HG03457 (cell line): ENCODE results near the gene DUSP7.

ENCODE experiments used
- ATAC-seq: cut with Tn5 transposase; IDR thresholded peaks from one replicate; pipeline ENCODE4 v1.9.1; 2021; ENCODE audit warnings: moderate number of reproducible peaks; ENCODE audit not compliant: unreplicated experiment

The DUSP7 gene

GRCh38 chr3:52068730-52069129 is 12.4 kb upstream of the DUSP7 start:
- ATAC-seq, result no peak

GRCh38 chr3:52068055-52068571 is 11.7 kb upstream of the DUSP7 start:
- no peak for ATAC-seq

DNA sequence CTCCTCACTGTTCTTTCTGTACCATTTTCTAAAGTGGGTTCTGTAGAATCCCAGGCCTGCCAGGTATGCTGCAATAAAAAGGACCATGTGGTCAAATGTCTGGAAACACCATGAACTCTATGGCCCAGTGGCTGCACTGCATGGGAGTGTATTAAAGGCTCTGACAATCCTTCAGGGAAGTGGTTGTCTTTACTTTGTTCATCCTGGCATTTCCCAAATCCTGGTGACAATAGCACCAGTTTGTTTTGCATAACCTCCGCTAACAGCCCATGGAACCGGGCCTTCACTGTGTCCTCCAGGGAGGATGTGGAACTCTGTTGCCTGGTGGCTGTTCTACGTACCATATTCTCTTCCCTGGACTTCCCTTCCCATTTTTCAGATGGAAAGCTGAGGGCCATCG is 11.2 kb upstream of the DUSP7 start:
- no peak for ATAC-seq

DNA sequence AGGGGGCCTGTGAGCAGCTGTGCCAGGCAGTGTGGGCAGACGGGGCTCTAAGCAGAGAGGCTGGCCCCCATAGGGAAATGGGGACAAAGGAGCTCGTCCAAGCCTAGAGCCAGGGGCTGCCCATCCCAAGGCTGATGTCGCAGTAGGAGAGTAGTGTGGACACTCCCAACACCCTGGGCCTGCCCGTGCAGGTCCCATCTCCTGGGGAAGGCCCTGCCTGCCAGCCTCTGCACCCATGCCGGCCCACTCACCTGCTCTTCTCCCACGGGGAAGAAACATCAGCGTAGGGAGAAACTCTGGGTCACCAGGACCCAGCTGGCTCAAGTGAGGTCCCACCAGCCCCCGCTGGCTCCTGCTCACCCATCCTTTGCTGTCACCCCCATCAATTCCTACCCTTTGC is 10.7 kb upstream of the DUSP7 start:
- no peak for ATAC-seq

- no peak for ATAC-seq
These were observed 8.9 kb upstream of the DUSP7 start for GRCh38 chr3:52065264-52065756.

DNA sequence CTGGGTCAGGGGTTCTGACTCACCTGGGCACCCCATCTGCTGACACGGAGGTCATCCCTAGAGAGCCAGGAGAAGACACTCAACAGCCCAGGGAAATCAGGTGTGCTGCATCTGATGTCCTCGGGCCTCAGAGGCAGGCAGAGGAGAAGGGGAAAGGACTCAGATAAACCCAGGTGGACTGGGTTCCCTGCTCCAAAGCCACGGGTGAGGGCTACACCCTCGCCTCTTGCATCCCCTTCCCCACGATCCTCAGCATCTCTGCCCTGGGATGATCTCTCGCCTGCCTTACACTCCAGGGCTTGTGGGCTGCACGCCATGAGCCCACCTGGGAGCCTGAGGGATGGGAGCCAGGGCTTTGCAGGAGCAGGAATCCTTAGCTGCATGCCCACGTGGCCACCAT is 8.2 kb upstream of the DUSP7 start:
- no peak for ATAC-seq

DNA sequence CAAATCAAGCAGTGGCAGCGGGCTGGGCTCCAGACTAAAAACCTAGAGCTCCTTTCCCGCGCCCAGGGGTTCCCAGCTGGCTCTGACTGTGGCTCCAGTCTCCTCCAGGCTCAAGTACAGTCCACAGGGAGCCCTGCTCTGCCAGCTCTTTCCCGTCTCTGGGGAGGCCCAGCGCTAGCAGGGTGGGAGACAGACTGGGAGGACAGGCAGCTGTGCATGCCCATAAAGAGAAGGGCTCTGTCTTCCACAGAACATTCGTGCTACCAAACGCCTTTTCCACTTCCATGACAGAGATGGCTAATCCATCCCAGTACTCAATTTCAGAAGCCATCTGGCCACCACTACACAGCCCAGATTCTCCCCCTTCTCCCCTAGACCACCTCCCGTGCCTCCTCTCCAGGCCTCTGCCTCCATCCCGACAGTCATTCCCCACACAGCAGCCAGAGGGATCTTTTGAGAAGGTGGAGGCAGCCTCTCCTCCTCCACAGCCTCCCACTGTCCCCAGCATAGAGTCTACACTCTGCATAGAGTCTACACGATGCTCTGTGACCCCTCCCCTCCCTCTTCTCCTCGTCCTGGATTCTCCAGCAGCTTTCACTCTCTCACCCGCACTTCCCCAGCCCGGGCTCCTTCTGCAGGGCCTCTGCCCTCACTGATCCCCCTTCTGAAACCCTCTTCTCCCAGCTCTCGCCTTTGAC is 6.8 kb upstream of the DUSP7 start:
- ATAC-seq, result no peak

DNA sequence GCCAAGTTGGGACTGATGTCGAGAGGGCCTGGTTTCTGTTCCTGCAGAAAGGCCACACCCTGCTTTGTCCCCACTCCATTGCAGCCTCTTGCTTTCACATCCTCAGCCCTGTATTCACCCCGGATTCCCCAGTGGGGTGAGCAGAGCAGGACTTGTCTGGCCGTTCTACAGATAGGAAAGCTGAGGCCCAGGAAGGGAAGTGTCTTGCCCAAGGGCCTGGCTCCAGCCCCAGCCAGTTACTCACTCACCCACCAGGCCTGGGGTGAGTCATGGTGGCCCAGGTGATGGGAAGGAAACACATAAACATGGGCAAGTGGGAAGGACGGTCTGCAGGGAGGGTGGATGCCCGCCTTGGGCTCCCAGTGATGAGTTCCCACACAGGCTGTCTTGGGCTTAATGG is 6.1 kb upstream of the DUSP7 start:
- ATAC-seq, result no peak

- no peak for ATAC-seq
These were observed 4.9 kb upstream of the DUSP7 start for GRCh38 chr3:52061121-52061910.

GRCh38 chr3:52059781-52060180 is 3.4 kb upstream of the DUSP7 start:
- ATAC-seq, result no peak

DNA sequence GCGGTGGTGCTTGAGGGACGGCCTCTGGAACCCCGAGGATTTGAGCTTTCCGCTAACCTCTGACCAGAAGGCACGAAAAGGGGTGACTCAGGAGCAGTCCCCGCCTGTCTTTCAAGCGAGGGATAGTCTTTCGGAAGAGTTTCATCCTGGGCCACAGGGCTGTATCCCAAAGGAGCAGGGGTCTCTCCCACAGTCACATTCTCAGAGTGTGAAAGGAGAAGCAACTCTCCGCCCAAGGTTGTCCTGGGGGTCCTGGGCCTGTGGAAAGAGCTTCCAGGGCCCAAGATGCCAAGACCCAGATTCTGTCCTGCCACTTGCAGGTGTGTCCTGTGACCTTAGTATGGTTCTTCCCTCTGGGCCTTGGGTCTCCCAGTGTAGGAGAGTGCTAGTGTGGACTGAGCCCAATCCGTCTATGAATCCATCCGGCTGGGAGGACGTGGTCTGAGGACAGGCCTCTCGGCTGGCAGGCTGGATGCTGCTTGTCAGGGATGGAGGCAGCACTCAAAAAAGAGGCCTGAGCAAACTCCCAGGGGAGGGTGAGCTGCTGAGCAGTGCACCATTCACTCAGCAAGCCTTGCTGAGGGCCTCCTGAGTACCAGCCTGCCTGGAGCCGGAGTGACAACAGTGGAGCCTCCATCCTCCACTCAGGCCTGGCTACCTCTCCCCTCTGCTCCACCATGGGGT is 1.6 kb upstream of the DUSP7 start:
- no peak for ATAC-seq

DNA sequence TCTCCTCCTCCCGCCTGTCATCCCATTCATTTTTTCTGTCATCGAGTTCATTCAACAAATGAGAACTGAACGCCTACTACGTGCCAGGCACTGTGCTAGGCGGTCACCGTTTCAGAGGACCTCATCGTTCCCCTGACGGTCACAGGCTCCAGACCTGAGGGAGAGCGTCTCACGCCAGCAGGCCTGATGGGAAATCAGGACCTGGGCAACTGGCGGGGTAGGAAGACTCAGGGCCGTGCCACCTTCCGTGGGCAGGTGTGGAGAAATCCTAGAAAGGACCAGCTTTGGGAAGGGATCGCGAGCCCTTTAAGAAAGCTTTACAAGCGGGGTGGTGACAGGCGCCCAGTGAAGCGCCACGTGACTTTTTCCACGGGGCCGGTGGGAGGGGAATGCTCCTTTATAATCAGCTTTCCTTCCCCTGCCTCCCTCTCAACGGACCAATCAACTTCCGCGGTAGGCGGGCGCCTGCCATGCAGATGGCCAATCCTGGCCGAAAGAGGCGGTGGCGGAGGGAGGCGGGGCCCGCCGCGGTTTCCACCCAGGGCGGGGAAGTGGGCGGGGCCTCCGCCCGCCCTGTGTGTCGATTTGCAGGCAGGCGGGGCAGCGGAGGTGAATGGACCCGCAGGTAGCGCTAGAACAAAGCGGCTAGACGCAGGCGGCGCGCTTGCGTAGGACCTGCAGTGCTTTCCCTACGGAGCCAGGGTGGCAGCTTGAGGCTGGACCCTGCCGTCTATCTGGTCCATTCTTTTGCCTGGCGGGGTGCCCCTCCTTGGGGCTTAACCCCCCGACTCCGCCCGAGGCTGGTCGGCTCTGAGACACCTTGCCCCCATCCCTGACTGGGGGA is 819 bp upstream of the DUSP7 start:
- ATAC-seq, result peak; percentile 66

- no peak for ATAC-seq
These were observed 627 bp downstream of the DUSP7 start for GRCh38 chr3:52055537-52056351.

DNA sequence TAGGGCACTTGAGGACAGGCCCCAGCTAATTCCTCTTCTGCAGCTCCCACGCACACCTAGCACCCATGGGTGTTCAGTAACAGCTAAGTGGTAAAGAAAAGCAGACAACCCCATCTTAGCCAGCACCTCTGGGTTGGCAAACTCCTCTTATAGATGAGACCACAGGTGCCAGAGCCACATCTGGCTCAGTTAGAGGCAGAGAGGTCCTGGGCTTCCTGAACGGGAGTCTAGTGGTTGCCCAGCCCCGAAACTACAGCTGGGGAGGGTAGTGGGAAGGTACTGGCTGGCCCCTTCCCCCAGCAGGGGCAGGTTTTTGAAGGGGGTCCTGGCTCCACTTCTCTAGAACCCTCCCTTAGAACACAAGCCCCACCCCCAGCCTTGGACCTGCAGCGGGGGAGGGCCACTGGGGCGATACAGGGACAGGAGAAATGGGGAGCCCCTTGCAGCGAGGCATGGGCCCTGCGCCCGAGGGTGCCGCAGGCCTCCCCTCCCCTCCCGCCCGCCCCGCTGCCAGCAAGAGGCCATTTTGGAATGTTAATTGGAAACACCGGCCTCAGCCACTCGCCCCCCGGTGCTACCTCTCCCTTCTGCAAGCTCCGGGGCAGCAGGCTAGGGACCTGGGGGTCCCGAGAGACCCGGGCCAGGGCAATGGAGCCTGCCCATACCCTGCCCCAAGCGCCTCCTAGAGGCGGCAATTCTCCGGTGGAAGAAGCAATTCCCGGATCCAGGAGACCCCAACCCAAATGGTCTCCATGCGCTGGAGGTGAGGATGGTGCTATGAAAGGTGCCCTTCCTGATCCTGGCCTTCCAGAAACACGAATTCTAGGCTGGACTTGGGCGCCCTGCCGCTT is 1.5 kb downstream of the DUSP7 start:
- no peak for ATAC-seq

DNA sequence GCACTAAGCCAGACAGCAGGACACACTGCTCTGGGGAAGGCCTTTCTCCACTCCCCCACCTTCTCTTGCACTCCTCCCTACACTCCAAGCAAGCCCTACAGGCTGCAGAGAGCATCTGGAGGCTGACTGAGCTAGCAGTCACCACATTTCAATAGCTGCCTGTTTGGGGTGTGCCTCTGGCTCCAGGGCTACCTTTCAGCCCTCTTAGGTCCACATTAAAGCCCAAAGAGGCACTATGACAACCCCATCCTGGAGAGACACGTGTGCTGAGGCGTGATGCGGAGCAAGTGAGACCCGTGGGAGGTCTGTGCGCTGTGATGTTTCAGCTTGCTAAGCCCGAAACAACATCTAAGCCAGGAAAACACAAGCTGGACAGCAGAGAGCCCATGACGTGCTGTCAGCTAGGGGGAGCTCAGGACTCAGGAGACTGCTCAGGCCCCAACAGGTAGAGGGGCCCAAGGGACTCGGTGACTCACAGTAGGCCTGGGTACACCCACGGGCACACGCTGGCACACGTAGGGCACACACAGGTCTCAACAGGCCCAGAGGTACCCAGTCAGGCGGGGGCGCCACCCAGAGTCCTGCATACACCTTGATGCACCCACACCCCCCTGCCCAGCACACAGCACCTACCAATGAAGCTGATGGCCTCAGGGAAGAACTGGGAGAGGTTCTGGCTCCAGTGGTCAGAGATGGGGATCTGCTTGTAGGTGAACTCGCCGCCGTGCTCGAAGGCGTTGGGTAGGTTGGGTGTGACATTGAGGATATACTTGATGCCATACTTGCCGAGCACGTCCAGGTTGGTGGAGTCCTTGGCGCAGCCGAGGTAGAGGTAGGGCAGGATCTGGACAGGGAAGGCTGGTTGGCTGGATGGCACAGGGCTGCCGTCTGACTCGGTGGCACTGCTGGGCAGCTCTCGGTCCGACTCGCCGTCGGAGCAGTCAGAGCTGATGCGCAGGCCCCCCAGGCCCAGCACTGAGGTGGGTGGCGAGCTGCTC is 2.8 kb downstream of the DUSP7 start:
- ATAC-seq, result no peak

DNA sequence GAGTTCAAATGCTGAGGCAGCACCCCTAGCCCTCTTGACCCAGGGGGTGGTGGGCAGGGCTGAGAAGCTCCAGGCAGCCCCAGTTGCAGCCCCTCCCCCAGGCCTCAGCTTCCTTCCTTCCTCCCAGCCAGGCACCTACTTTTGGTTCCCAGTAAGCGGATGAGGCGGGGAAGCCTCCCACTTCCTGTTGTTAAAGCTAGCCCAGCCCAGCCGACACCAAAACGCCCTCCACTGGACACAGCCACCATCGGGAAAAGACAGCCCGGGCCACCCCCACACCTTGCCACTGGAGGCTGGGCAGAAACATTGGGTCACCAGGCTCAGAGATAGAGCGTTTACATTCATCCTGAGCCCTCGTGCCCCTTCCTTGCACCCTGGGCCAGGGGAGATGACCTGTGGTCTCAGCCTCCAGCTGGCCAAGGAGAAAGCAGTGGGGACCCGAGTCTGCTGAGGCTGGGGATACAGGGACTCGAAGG is 3.5 kb downstream of the DUSP7 start:
- no peak for ATAC-seq

GRCh38 chr3:52051444-52051843 is 4.9 kb downstream of the DUSP7 start:
- no peak for ATAC-seq

GRCh38 chr3:52050571-52050970 is 5.8 kb downstream of the DUSP7 start:
- no peak for ATAC-seq
